GM10266 (cell line): ENCODE data around the gene VEGFB.
A peak's percentile ranks its signal among the peaks of the same experiment; 100 is the strongest.

ENCODE experiments used
- DNase-seq: peaks from one replicate; pipeline ENCODE4 v3.0.0; 2012; ENCODE audit errors: extremely low spot score
- CTCF ChIP-seq: IDR thresholded peaks from 2 replicates; pipeline ENCODE4 v1.5.1; 2012; ENCODE audit warnings: mild to moderate bottlenecking, low read depth; ENCODE audit not compliant: control insufficient read depth, insufficient read depth; ENCODE audit errors: missing control alignments

Gene VEGFB

GRCh38 chr11:64198511-64198910 lies 35.9 kb upstream of the VEGFB start:
- DNase-seq: no peak

DNA sequence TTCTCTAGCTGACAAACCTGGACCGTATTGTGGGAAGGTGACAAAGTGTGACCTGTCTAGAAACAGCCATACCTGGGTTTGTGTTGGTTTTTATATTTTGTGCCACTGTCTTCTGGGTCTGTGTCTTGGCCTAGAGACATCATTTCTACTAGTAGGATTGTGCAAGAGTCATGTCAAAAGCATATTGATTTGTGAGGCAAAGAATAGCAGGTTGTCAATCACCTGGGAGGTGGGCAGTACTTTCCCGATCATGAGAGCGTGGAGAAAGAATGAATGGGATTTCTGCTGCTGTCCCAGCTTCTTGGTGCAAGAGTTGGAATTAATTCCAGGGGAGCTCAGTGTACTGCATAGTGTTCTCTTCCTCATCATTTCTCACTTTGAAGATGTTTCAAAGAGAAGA lies 32.8 kb upstream of the VEGFB start:
- no peak for TF ChIP-seq CTCF
- DNase-seq: no peak

More at GRCh38 chr11:64198511-64198910, 35.9 kb upstream of the VEGFB start:
- no peak for TF ChIP-seq CTCF

DNA sequence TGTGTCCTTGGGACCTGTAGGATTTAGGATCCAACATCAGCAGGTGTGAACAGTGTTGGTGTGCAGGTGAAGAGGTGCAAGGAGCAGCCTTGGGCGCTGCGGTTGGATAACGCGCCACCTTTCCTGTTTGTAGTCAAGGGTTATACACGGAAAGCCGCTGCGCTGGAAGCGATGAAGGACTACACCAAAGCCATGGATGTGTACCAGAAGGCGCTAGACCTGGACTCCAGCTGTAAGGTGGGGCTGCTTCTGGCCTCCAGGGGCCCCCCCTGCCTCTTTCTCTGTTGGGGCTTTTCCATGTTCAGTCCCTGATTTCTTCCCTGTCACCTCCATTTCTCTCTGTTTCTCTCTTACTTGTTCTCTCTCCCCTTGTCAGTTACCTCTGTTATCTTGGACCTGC lies 31.4 kb upstream of the VEGFB start:
- no peak for TF ChIP-seq CTCF
- DNase-seq: no peak

DNA sequence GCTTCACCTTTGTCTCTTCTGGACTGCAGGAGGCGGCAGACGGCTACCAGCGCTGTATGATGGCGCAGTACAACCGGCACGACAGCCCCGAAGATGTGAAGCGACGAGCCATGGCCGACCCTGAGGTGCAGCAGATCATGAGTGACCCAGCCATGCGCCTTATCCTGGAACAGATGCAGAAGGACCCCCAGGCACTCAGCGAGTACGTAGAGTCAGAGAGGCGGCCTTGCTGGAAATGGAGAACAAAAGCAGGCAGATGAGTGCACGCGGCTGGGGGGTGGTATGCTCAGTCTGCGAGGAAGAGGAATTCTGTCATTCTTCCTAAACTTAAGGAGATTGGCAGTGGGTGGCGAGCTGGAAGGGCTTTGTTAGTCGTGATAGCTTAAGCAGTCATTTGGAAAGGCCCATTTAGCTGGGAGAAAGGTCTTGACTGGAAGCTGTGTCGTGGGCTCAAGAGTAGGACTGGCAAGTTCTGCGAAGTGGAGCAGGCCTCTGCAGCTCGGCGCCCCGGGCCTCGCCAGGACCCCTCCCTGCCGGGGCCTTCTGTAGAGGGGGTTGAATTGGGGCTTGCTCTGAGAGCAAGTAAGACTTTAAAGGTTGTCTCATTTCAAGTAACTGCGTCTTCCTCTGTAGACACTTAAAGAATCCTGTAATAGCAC lies 30.8 kb upstream of the VEGFB start:
- TF ChIP-seq CTCF: no peak
- no peak for DNase-seq

- DNase-seq: no peak
- TF ChIP-seq CTCF: no peak
Observed at GRCh38 chr11:64204080-64204440, 30.3 kb upstream of the VEGFB start.

DNA sequence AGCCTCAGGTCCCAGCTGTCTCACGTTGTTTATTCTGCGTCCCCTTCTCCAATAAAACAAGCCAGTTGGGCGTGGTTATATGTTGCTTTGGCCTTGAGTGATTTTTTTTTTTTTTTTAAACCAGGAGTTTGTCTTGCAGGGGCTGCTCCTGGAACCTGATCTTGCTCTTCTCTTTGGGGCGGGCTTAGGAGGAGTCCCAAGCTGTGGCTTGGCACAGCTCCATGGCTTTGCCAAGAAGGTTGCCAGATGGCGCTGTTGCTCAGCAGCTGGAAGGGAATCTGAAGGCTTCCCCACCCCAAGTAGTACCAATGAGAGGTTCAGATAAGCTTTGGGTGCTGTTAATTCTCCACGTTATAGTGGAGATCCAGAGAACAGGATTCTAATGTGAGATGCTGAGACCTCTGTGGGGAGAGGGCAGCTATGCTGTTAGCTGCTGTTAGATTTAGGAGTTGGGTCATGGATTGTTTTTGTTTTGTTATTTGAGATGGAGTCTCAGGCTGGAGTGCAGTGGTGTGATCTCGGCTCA lies 29.9 kb upstream of the VEGFB start:
- peak; percentile 78 for DNase-seq
- TF ChIP-seq CTCF: peak; percentile 82

DNA sequence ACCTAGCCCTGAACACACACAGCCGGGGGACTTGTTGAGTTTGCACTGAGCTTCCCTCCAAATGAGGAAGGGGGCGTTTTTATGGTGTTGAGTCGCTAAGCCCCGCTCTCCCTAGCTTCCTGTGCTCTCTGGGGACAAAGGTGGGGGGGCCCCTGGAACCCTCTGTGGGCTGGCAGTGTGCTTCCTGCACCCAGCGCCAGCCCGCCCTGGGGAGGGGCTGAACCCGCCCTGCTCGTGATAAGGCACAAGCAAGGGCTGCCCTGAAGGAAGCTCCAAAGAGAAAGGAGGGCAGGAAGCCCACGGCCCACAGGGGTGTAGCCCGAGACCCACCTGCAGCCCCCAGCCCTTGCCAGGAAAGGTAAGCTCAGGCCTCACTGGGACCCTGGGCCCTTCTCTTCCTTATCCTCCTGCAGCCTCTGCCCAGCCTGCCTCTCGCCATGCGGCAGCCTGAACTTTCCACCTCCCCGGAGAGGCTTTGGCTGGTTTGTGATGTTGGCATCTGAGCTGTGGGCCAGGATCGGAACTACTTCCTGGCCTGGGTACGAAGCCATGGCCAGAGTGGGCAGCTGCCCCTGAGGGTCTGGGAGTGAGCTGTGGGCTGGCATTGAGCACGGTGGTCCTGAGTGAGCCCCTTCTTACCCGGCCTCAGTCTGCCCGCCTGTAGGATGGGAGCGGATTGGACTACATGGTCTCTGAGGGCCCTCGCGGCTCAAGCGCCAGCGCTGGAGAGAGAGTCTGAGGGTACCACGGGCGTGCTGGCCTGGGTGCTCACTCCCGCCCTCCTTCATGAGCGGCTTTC lies 27.7 kb upstream of the VEGFB start, which contains the start of gene FERMT3:
TSS of gene FERMT3 (plus strand) at position 265 of the 799 bp plus-strand sequence. CDS start 644 bp downstream, outside the sequence.
- TF ChIP-seq CTCF: no peak
- DNase-seq: peak; percentile 69
